ENCODE results near the gene AP5Z1.

- TF ChIP-seq CTCF (IDR thresholded peaks at IDR 0.05) (no peak), POLR2A (IDR thresholded peaks at IDR 0.05) (no peak), POLR2AphosphoS5 (IDR thresholded peaks at IDR 0.05; ENCODE audit: insufficient read depth in 1 of 2, low read depth in 1 of 2) (no peak)
Measured at GRCh38 chr7:4731803-4732202, 43.6 kb upstream of the AP5Z1 start.

Data from vagina (tissue), 2 donors.